GM12874 (cell line): ENCODE data around the gene LSM14A.

Experiments
- CTCF ChIP-seq: IDR thresholded peaks from 2 replicates; pipeline ENCODE4 v1.5.1; 2011; ENCODE audit warnings: low read depth, mild to moderate bottlenecking, control low read depth, low read length, moderate library complexity; ENCODE audit not compliant: insufficient read depth

The LSM14A gene

GRCh38 chr19:34274284-34274826 lies 102.1 kb downstream of the LSM14A start:
- TF ChIP-seq CTCF, result no peak

GRCh38 chr19:34274827-34275625 lies 102.7 kb downstream of the LSM14A start:
- no peak for TF ChIP-seq CTCF

- no peak for TF ChIP-seq CTCF
These were observed 103.4 kb downstream of the LSM14A start for GRCh38 chr19:34275705-34276104.

- no peak for TF ChIP-seq CTCF
These were observed 104.3 kb downstream of the LSM14A start for GRCh38 chr19:34276614-34277013.

GRCh38 chr19:34277244-34277643 lies 104.9 kb downstream of the LSM14A start:
- TF ChIP-seq CTCF, result no peak

GRCh38 chr19:34278783-34279182 lies 106.5 kb downstream of the LSM14A start:
- TF ChIP-seq CTCF, result no peak
